A549 (cell line): ENCODE results near the gene NXN. TPM values are rescaled to one million over a fixed set of nuclear protein-coding genes. Genes with fewer than 3 reads are reported as not detected.

Experiments used
- ATAC-seq, 2 experiments: fragments of 200-7000 bp in 1 of 2; fragments of >200 bp in 1 of 2; cut with Nextera tagmentation in 1 of 2; cut with Tn5 transposase in 1 of 2; 3 replicates each; pipeline versions ENCODE4 v1.8.0 to v1.9.1; 2018 to 2020; ENCODE audit warnings: mild to moderate bottlenecking in 1 of 2, moderate library complexity in 1 of 2
- CTCF ChIA-PET: fragments of 300-600 bp; sonication (Branson Sonifier 250); formaldehyde crosslinking; extraction: SDS; loops from one replicate; lab custom pipeline; 2021; ENCODE audit warnings: antibody characterized with exemption, inconsistent platforms; lab: Yijun Ruan, JAX
- POLR2A ChIA-PET: fragments of 350-600 bp; formaldehyde crosslinking; extraction: SDS; loops from one replicate; lab custom pipeline; 2021; ENCODE audit warnings: antibody characterized with exemption, inconsistent platforms; lab: Yijun Ruan, JAX
- DNase-seq, 2 experiments: peaks; one replicate each; pipeline versions ENCODE4 v3.0.0 to v3.0.0-alpha.2; 2011 to 2016; ENCODE audit warnings: low read depth in 1 of 2, low spot score in 1 of 2
- FAIRE-seq: peaks from 2 replicates; lab custom pipeline; 2011; peaks lifted over from hg19 to GRCh38; lab: Jason Lieb, UNC
- H3K27ac ChIP-seq, 2 experiments: fragments of >200 bp; sonication (Bioruptor Twin); formaldehyde crosslinking; 3 replicates each; pipeline ENCODE4 v1.5.1; 2016 to 2017
- H3K4me1 ChIP-seq: fragments of >200 bp; sonication (Bioruptor Twin); formaldehyde crosslinking; 3 replicates; pipeline ENCODE4 v1.6.1; 2016
- H3K4me2 ChIP-seq: fragments of >200 bp; sonication (Bioruptor Twin); formaldehyde crosslinking; 3 replicates; pipeline ENCODE4 v1.6.1; 2016
- H3K4me3 ChIP-seq: fragments of >200 bp; sonication (Bioruptor Twin); formaldehyde crosslinking; 3 replicates; pipeline ENCODE4 v1.5.1; 2016
- H3K9me3 ChIP-seq: fragments of >200 bp; sonication (Bioruptor Twin); formaldehyde crosslinking; 3 replicates; pipeline ENCODE4 v1.6.1; 2016
- CBX8 ChIP-seq: fragments of 200-600 bp; sonication (generic); IDR thresholded peaks from 2 replicates; pipeline ENCODE4 v1.6.1; 2016
- CEBPB ChIP-seq, 2 experiments: fragments of >200 bp in 1 of 2; sonication (Bioruptor Twin) in 1 of 2; formaldehyde crosslinking in 1 of 2; IDR thresholded peaks; 2 replicates each; pipeline ENCODE4 v1.6.1; 2012 to 2016
- EHF ChIP-seq: fragments of 250-450 bp; sonication (Bioruptor Pico); IDR thresholded peaks from 2 replicates; pipeline ENCODE4 v1.5.0; 2020; ENCODE audit warnings: mild to moderate bottlenecking
- HDAC2 ChIP-seq: fragments of 200-600 bp; sonication (generic); IDR thresholded peaks from 2 replicates; pipeline ENCODE4 v1.6.1; 2016
- HES2 ChIP-seq: fragments of >200 bp; sonication (Bioruptor Twin); formaldehyde crosslinking; IDR thresholded peaks from 2 replicates; pipeline ENCODE4 v1.6.1; 2016
- HOXB13 ChIP-seq: fragments of 250-450 bp; sonication (Bioruptor Pico); IDR thresholded peaks from 2 replicates; pipeline ENCODE4 v1.5.0; 2020; ENCODE audit warnings: low read depth, mild to moderate bottlenecking, moderate library complexity
- HOXB5 ChIP-seq: fragments of 250-450 bp; sonication (Bioruptor Pico); IDR thresholded peaks from 2 replicates; pipeline ENCODE4 v1.5.0; 2020; ENCODE audit warnings: mild to moderate bottlenecking, moderate library complexity
- KDM1A ChIP-seq: fragments of 200-600 bp; sonication (generic); IDR thresholded peaks from 2 replicates; pipeline ENCODE4 v1.6.1; 2016; ENCODE audit warnings: low read depth, mild to moderate bottlenecking
- KDM5A ChIP-seq: fragments of 200-600 bp; sonication (generic); IDR thresholded peaks from 2 replicates; pipeline ENCODE4 v1.6.1; 2016; ENCODE audit warnings: antibody characterized with exemption, mild to moderate bottlenecking
- NR3C1 ChIP-seq: fragments of >200 bp; sonication (Bioruptor Twin); formaldehyde crosslinking; IDR thresholded peaks from 3 replicates; pipeline ENCODE4 v1.6.1; 2017
- POLR2A ChIP-seq: IDR thresholded peaks from 2 replicates; pipeline ENCODE4 v1.6.1; 2012; ENCODE audit warnings: mild to moderate bottlenecking, low read length
- RCOR1 ChIP-seq: fragments of 150-350 bp; IDR thresholded peaks from 2 replicates; pipeline ENCODE4 v1.6.1; 2014; ENCODE audit warnings: antibody characterized with exemption, low read length, low read depth
- REST ChIP-seq: fragments of 200-600 bp; sonication (generic); IDR thresholded peaks from 2 replicates; pipeline ENCODE4 v1.6.1; 2016; ENCODE audit warnings: antibody characterized with exemption, mild to moderate bottlenecking, moderate library complexity
- RFX5 ChIP-seq: fragments of 450-650 bp; IDR thresholded peaks from 2 replicates; pipeline ENCODE4 v1.7.1; 2014; ENCODE audit warnings: antibody characterized with exemption, mild to moderate bottlenecking, moderate library complexity
- SMC3 ChIP-seq: fragments of >200 bp; sonication (Bioruptor Twin); formaldehyde crosslinking; IDR thresholded peaks from 3 replicates; pipeline ENCODE4 v1.6.1; 2018; ENCODE audit warnings: inconsistent platforms
- SREBF2 ChIP-seq: fragments of 450-650 bp; IDR thresholded peaks from 2 replicates; pipeline ENCODE4 v1.6.1; 2014; ENCODE audit warnings: mild to moderate bottlenecking, moderate library complexity
- TFCP2L1 ChIP-seq: fragments of 250-450 bp; sonication (Bioruptor Pico); IDR thresholded peaks from 2 replicates; pipeline ENCODE4 v1.5.0; 2021; ENCODE audit warnings: mild to moderate bottlenecking
- TP53 ChIP-seq: fragments of 250-450 bp; sonication (Bioruptor Pico); IDR thresholded peaks from 2 replicates; pipeline ENCODE4 v1.5.0; 2021; ENCODE audit warnings: mild to moderate bottlenecking, moderate library complexity
- ZC3H11A ChIP-seq: fragments of 450-650 bp; IDR thresholded peaks from 2 replicates; pipeline ENCODE4 v1.6.1; 2014; ENCODE audit warnings: antibody characterized with exemption, mild to moderate bottlenecking
- ZFP36 ChIP-seq: fragments of 450-650 bp; IDR thresholded peaks from 2 replicates; pipeline ENCODE4 v1.6.1; 2014; ENCODE audit warnings: borderline replicate concordance; ENCODE audit not compliant: partially characterized antibody
- ZSCAN20 ChIP-seq: fragments of 250-450 bp; sonication (Bioruptor Pico); IDR thresholded peaks from 2 replicates; pipeline ENCODE4 v1.8.0; 2022; ENCODE audit warnings: mild to moderate bottlenecking, moderate library complexity
- WGBS: methylation state at CpG from one replicate; pipeline ENCODE4 v1.1.6; 2017; ENCODE audit errors: missing lambda C conversion rate; 5-methylcytosine and 5-hydroxymethylcytosine counted together
- polyA plus RNA-seq, 4 experiments: library from polyadenylated mRNA; depleted of rRNA in 3 of 4; stranded (reverse); fragments of >200 nt; fragmentation: RNase III in 1 of 4; extraction: RNeasy Plus Mini Kit Qiagen cat#74134 plus additional on column Dnase treatment in 1 of 4; gene quantifications; 2 replicates in 3 of 4; 3 replicates in 1 of 4; pipeline ENCODE4 v1.2.3, GENCODE V29; 2011 to 2017
- TF ChIP-seq, protein P1 (sequence below): fragments of 250-450 bp; sonication (Bioruptor Pico); IDR thresholded peaks from 2 replicates; pipeline ENCODE4 v1.5.0; 2020; ENCODE audit warnings: low read depth, mild to moderate bottlenecking, moderate library complexity

The NXN gene
- polyA plus RNA-seq, 2 of the 4 experiments (the other 2 are of a cell fraction): 24.6 to 31.1 TPM

- Histone ChIP-seq H3K4me1 (peaks cover 7% of the 10 kb centered on the region), H3K27ac (no peak overlapping the region), H3K4me3 (no peak overlapping the region), H3K9me3 (no peaks in the 10 kb centered on the region), H3K4me2 (no peak overlapping the region)
- CTCF ChIA-PET: interaction anchor here (0.6 to 19.5 kb wide), 9 partner anchors 8 to 199 kb away, joined by 3 to 428 read pairs (median 5); partner anchors contain the start of genes NXN and TIMM22
- DNase-seq (no peak), FAIRE-seq (no peak), ATAC-seq (peak in 1 of 2 experiments; percentile 16; a peak in 2 of 6 replicates)
- POLR2A ChIA-PET: interaction anchor here (1.2 to 2.0 kb wide), 4 partner anchors 16 to 199 kb away, joined by 3 to 6 read pairs (median 4); partner anchors contain the start of genes GLOD4, MRM3, NXN and TIMM22
- WGBS: 91% methylated on average over 22 of the region's 22 CpGs
- TF ChIP-seq KDM5A: no peak
- TF ChIP-seq ZSCAN20 (CRISPR knock-in tag): no peak
Measured at GRCh38 chr17:797236-797840, 182.2 kb downstream of the NXN start.

DNA sequence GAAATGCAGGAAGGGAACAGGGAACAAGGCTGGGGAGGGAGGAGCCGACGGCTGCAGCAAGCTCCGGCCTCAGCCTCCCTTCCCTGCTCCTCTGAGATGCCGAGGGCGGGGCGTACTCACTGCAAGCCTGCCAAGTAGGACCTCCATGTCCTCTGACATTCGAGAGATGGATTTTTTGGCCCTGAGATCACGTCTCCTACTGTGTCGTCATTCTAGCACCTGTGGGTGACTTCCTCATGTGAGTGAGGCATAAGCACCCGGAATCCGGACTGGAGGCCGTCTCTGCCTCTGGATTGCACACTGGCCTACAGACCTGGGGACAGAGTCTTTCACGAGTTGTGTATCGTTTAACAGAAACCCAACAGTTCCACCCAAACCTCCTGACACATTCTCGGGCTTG, 183.0 kb downstream of the NXN start:
- FAIRE-seq (no peak), DNase-seq (no peak), ATAC-seq (no peak)
- H3K9me3 ChIP-seq: no peaks in the 10 kb centered on the region
- peaks cover 7% of the 10 kb centered on the region for H3K4me1 ChIP-seq
- 90% methylated on average over 15 of the region's 15 CpGs for WGBS
- POLR2A ChIA-PET: interaction anchor here (1.2 to 2.2 kb wide), 5 partner anchors 15 to 200 kb away, joined by 3 to 17 read pairs (median 5); partner anchors contain the start of genes GLOD4, MRM3, NXN and TIMM22
- TF ChIP-seq NR3C1 (no peak), ZC3H11A (no peak), RFX5 (no peak), POLR2A (no peak), CEBPB (IDR thresholded peaks at IDR 0.05) (no peak), HES2 (no peak), EHF (CRISPR knock-in tag) (no peak), REST (no peak), KDM1A (no peak), CBX8 (no peak), HOXB5 (CRISPR knock-in tag) (no peak), TFCP2L1 (CRISPR knock-in tag) (no peak), HDAC2 (no peak), ZFP36 (no peak), TP53 (no peak), SMC3 (no peak), HOXB13 (CRISPR knock-in tag) (no peak), RCOR1 (no peak), SREBF2 (no peak)
- TF ChIP-seq, protein P1, sequence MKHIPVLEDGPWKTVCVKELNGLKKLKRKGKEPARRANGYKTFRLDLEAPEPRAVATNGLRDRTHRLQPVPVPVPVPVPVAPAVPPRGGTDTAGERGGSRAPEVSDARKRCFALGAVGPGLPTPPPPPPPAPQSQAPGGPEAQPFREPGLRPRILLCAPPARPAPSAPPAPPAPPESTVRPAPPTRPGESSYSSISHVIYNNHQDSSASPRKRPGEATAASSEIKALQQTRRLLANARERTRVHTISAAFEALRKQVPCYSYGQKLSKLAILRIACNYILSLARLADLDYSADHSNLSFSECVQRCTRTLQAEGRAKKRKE: no peak
- H3K27ac ChIP-seq: no peak overlapping the region
- no peak overlapping the region for H3K4me3 ChIP-seq
- CTCF ChIA-PET: interaction anchor here (0.7 to 19.5 kb wide), 12 partner anchors 8 to 259 kb away, joined by 3 to 428 read pairs (median 10); partner anchors contain the start of genes GLOD4, MRM3, NXN and TIMM22
- H3K4me2 ChIP-seq: no peak overlapping the region
